ENCODE measurements around the gene SYNGR4. TPM values are rescaled to one million over a fixed set of nuclear protein-coding genes. Genes with fewer than 3 reads are reported as not detected.

SYNGR4 gene
- polyA plus RNA-seq, 3 donors from 2014 or later, result not detected

- Mint-ChIP-seq H3K9me3 (no peaks in the 10 kb centered on the region), H3K27ac (peak overlapping the region; percentile 94 to 98 (median 96)), H3K4me3 (peak overlapping the region; percentile 89 to 99 (median 98)), H3K4me1 (peaks cover 58 to 61% of the 10 kb centered on the region in 2 donors), H3K27me3 (ENCODE audit: low read depth in 3 of 3) (peaks cover 4 to 12% (median 5%) of the 10 kb centered on the region in 3 donors), H3K36me3 (peaks cover 12 to 22% (median 16%) of the 10 kb centered on the region in 3 donors)
- DNase-seq, result peak; percentile 95 to 98 (median 97)
These were observed 31.3 kb upstream of the SYNGR4 start for GRCh38 chr19:48332662-48333466.

GRCh38 chr19:48333467-48334384 lies 30.4 kb upstream of the SYNGR4 start:
- Mint-ChIP-seq H3K4me1 (peaks cover 51 to 55% of the 10 kb centered on the region in 2 donors), H3K27ac (peak overlapping the region; percentile 94 to 98 (median 96)), H3K4me3 (peak overlapping the region; percentile 89 to 99 (median 98)), H3K36me3 (peaks cover 9 to 18% (median 12%) of the 10 kb centered on the region in 3 donors), H3K9me3 (no peaks in the 10 kb centered on the region), H3K27me3 (ENCODE audit: low read depth in 3 of 3) (peaks cover 4 to 12% (median 5%) of the 10 kb centered on the region in 3 donors)
- peak; percentile 88 to 91 (median 90) for DNase-seq

- no peak for DNase-seq
- H3K27ac Mint-ChIP-seq, result peak overlapping the region in 1 of 6 donors; percentile 60
- no peaks in the 10 kb centered on the region for H3K9me3 Mint-ChIP-seq
- no peak overlapping the region for H3K4me3 Mint-ChIP-seq
- no peaks in the 10 kb centered on the region for H3K36me3 Mint-ChIP-seq
- peaks cover 12 to 15% of the 10 kb centered on the region in 2 donors for H3K4me1 Mint-ChIP-seq
- peaks cover 0 to 1% (median 0%) of the 10 kb centered on the region in 3 donors for H3K27me3 Mint-ChIP-seq (ENCODE audit: low read depth in 3 of 3)
These were observed 25.9 kb upstream of the SYNGR4 start for GRCh38 chr19:48338253-48338755.

- Mint-ChIP-seq H3K27ac (no peak overlapping the region), H3K9me3 (no peaks in the 10 kb centered on the region), H3K36me3 (no peaks in the 10 kb centered on the region), H3K4me1 (peaks cover 9 to 11% of the 10 kb centered on the region in 2 donors), H3K27me3 (ENCODE audit: low read depth in 3 of 3) (no peaks in the 10 kb centered on the region), H3K4me3 (no peak overlapping the region)
- DNase-seq, result no peak
These were observed 25.2 kb upstream of the SYNGR4 start for GRCh38 chr19:48338802-48339503.

- Mint-ChIP-seq H3K36me3 (no peaks in the 10 kb centered on the region), H3K4me1 (no peaks in the 10 kb centered on the region), H3K9me3 (no peaks in the 10 kb centered on the region), H3K4me3 (no peak overlapping the region), H3K27me3 (ENCODE audit: low read depth in 3 of 3) (peaks cover 0 to under 1% (median 0%) of the 10 kb centered on the region in 3 donors), H3K27ac (no peak overlapping the region)
- DNase-seq, result no peak
These were observed 23.2 kb upstream of the SYNGR4 start for GRCh38 chr19:48340995-48341394.

- H3K4me1 Mint-ChIP-seq, result no peaks in the 10 kb centered on the region
- no peaks in the 10 kb centered on the region for H3K9me3 Mint-ChIP-seq
- DNase-seq, result no peak
- no peak overlapping the region for H3K4me3 Mint-ChIP-seq
- H3K27me3 Mint-ChIP-seq (ENCODE audit: low read depth in 3 of 3), result peaks cover 0 to 3% (median 0%) of the 10 kb centered on the region in 3 donors
- no peaks in the 10 kb centered on the region for H3K36me3 Mint-ChIP-seq
- no peak overlapping the region for H3K27ac Mint-ChIP-seq
These were observed 22.4 kb upstream of the SYNGR4 start for GRCh38 chr19:48341515-48342413.

- H3K27ac Mint-ChIP-seq, result no peak overlapping the region
- H3K9me3 Mint-ChIP-seq, result no peaks in the 10 kb centered on the region
- DNase-seq, result no peak
- H3K4me1 Mint-ChIP-seq, result no peaks in the 10 kb centered on the region
- no peaks in the 10 kb centered on the region for H3K36me3 Mint-ChIP-seq
- H3K27me3 Mint-ChIP-seq (ENCODE audit: low read depth in 3 of 3), result peaks cover 0 to 3% (median 2%) of the 10 kb centered on the region in 3 donors
- H3K4me3 Mint-ChIP-seq, result no peak overlapping the region
These were observed 21.8 kb upstream of the SYNGR4 start for GRCh38 chr19:48342414-48342738.

- Mint-ChIP-seq H3K9me3 (no peaks in the 10 kb centered on the region), H3K4me1 (no peaks in the 10 kb centered on the region), H3K4me3 (no peak overlapping the region), H3K27me3 (ENCODE audit: low read depth in 3 of 3) (peaks cover 0 to 3% (median 2%) of the 10 kb centered on the region in 3 donors), H3K27ac (no peak overlapping the region), H3K36me3 (no peaks in the 10 kb centered on the region)
- no peak for DNase-seq
These were observed 21.2 kb upstream of the SYNGR4 start for GRCh38 chr19:48342841-48343540.

- Mint-ChIP-seq H3K27me3 (ENCODE audit: low read depth in 3 of 3) (peaks cover 0 to 3% (median 2%) of the 10 kb centered on the region in 3 donors), H3K4me1 (no peaks in the 10 kb centered on the region), H3K36me3 (peaks cover 0 to 4% (median 4%) of the 10 kb centered on the region in 3 donors), H3K27ac (no peak overlapping the region), H3K4me3 (no peak overlapping the region), H3K9me3 (no peaks in the 10 kb centered on the region)
- DNase-seq, result no peak
These were observed 19.3 kb upstream of the SYNGR4 start for GRCh38 chr19:48344892-48345291.

- Mint-ChIP-seq H3K27ac (no peak overlapping the region), H3K4me1 (no peaks in the 10 kb centered on the region), H3K4me3 (no peak overlapping the region), H3K9me3 (no peaks in the 10 kb centered on the region), H3K27me3 (ENCODE audit: low read depth in 3 of 3) (peaks cover 0 to 3% (median 3%) of the 10 kb centered on the region in 3 donors), H3K36me3 (peaks cover 0 to 4% (median 4%) of the 10 kb centered on the region in 3 donors)
- DNase-seq, result no peak
These were observed 18.0 kb upstream of the SYNGR4 start for GRCh38 chr19:48346191-48346590.

- Mint-ChIP-seq H3K27ac (peak overlapping the region in 1 of 6 donors; percentile 2), H3K36me3 (peaks cover 0 to 4% (median 4%) of the 10 kb centered on the region in 3 donors), H3K4me3 (no peak overlapping the region), H3K4me1 (no peaks in the 10 kb centered on the region), H3K27me3 (ENCODE audit: low read depth in 3 of 3) (peaks cover 0 to 3% (median 3%) of the 10 kb centered on the region in 3 donors), H3K9me3 (no peaks in the 10 kb centered on the region)
- no peak for DNase-seq
These were observed 16.1 kb upstream of the SYNGR4 start for GRCh38 chr19:48348045-48348444.

- no peak for DNase-seq
- Mint-ChIP-seq H3K4me1 (no peaks in the 10 kb centered on the region), H3K36me3 (peaks cover 0 to 4% (median 4%) of the 10 kb centered on the region in 3 donors), H3K27me3 (ENCODE audit: low read depth in 3 of 3) (peaks cover 0 to 3% (median 3%) of the 10 kb centered on the region in 3 donors), H3K4me3 (no peak overlapping the region), H3K9me3 (no peaks in the 10 kb centered on the region), H3K27ac (no peak overlapping the region)
These were observed 15.4 kb upstream of the SYNGR4 start for GRCh38 chr19:48348737-48349136.
